DND-41 (cell line): ENCODE data around the gene CPN1.
"Not testable (repeated sequence)": the region's sequence is repeated elsewhere in the genome, so short reads cannot be mapped to it uniquely, and the experiment has no call there.

Experiments
- ATAC-seq: fragments of 200-7000 bp; cut with Tn5 transposase; 3 replicates; pipeline ENCODE4 v1.9.1; 2021; ENCODE audit warnings: low read depth; ENCODE audit not compliant: insufficient read depth
- DNase-seq: peaks from one replicate; pipeline ENCODE4 v3.0.0-alpha.2; 2020
- H2AFZ ChIP-seq: 2 replicates; pipeline ENCODE4 v1.6.0; 2012; ENCODE audit warnings: low read depth, low read length
- H3K27ac ChIP-seq: 2 replicates; pipeline ENCODE4 v1.5.1; 2012; ENCODE audit warnings: low read length, inconsistent platforms
- H3K27me3 ChIP-seq: fragments of 200-600 bp; sonication (generic); 2 replicates; pipeline ENCODE4 v1.6.0; 2012; ENCODE audit warnings: low read length, mild to moderate bottlenecking, inconsistent platforms; ENCODE audit not compliant: insufficient read depth, poor library complexity
- H3K36me3 ChIP-seq: 2 replicates; pipeline ENCODE4 v1.5.1; 2012; ENCODE audit warnings: low read length, inconsistent platforms; ENCODE audit not compliant: insufficient read depth
- H3K4me1 ChIP-seq: 2 replicates; pipeline ENCODE4 v1.5.1; 2012; ENCODE audit warnings: mild to moderate bottlenecking, low read length; ENCODE audit not compliant: insufficient read depth
- H3K4me2 ChIP-seq: 2 replicates; pipeline ENCODE4 v1.6.0; 2012; ENCODE audit warnings: mild to moderate bottlenecking, moderate library complexity, low read length, inconsistent platforms; ENCODE audit not compliant: insufficient read depth
- H3K4me3 ChIP-seq, 2 experiments: fragments of 200-600 bp in 1 of 2; shearing (Covaris generic) in 1 of 2; 2 replicates each; pipeline ENCODE4 v1.5.1; 2012 to 2016; ENCODE audit warnings: inconsistent platforms in 2 of 2, low read length in 2 of 2, mild to moderate bottlenecking in 2 of 2, low read depth in 1 of 2, moderate library complexity in 1 of 2
- H3K79me2 ChIP-seq: 2 replicates; pipeline ENCODE4 v1.6.0; 2012; ENCODE audit warnings: low read length, inconsistent platforms; ENCODE audit not compliant: insufficient read depth
- H3K9ac ChIP-seq: 2 replicates; pipeline ENCODE4 v1.6.0; 2012; ENCODE audit warnings: low read depth, mild to moderate bottlenecking, inconsistent platforms, low read length, moderate library complexity
- H3K9me3 ChIP-seq: 2 replicates; pipeline ENCODE4 v1.5.1; 2012; ENCODE audit warnings: low read length, moderate library complexity, mild to moderate bottlenecking, inconsistent platforms; ENCODE audit not compliant: insufficient read depth, severe bottlenecking
- H4K20me1 ChIP-seq: 2 replicates; pipeline ENCODE4 v1.6.0; 2012; ENCODE audit warnings: low read length; ENCODE audit not compliant: insufficient read depth
- CTCF ChIP-seq: IDR thresholded peaks from 2 replicates; pipeline ENCODE4 v1.5.1; 2012; ENCODE audit warnings: borderline replicate concordance, low read length, moderate library complexity, mild to moderate bottlenecking; ENCODE audit not compliant: poor library complexity, severe bottlenecking; ENCODE audit errors: extremely low read depth
- EZH2 ChIP-seq: IDR thresholded peaks from 3 replicates; pipeline ENCODE4 v1.6.1; 2012; ENCODE audit warnings: borderline replicate concordance, low read depth, mild to moderate bottlenecking, moderate library complexity, low read length, inconsistent platforms; ENCODE audit not compliant: severe bottlenecking

The CPN1 gene

DNA sequence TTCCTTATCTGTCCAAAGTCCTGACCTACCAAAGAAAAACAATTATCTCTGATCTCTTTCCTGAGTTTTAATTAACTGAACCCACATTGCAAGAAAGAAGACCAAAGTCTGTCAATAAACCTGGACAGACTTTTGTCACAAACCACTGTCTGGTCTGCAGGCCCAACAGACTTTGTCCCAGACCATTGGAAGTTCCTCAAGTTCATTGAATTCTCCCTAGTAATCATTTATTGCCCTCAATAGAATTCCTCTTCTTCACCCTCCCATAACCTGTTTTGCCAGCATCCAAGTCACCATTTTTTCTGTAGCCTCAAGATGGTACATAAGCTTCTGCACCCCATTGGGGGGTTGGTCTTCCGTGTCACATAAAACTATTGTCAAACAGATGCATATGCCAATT, 68.0 kb downstream of the CPN1 start:
- H3K27ac ChIP-seq = no peak overlapping the region
- no peaks in the 10 kb centered on the region for H3K36me3 ChIP-seq
- DNase-seq = no peak
- H3K4me2 ChIP-seq = no peak overlapping the region
- H3K79me2 ChIP-seq = no peaks in the 10 kb centered on the region
- no peak for ATAC-seq
- H2AFZ ChIP-seq = no peak overlapping the region
- no peak overlapping the region for H3K9ac ChIP-seq
- TF ChIP-seq CTCF (no peak), EZH2 (no peak)
- H3K4me1 ChIP-seq = peaks cover 15% of the 10 kb centered on the region
- H3K9me3 ChIP-seq = no peaks in the 10 kb centered on the region
- peaks cover 32% of the 10 kb centered on the region for H3K27me3 ChIP-seq
- no peak overlapping the region for H3K4me3 ChIP-seq
- no peaks in the 10 kb centered on the region for H4K20me1 ChIP-seq

DNA sequence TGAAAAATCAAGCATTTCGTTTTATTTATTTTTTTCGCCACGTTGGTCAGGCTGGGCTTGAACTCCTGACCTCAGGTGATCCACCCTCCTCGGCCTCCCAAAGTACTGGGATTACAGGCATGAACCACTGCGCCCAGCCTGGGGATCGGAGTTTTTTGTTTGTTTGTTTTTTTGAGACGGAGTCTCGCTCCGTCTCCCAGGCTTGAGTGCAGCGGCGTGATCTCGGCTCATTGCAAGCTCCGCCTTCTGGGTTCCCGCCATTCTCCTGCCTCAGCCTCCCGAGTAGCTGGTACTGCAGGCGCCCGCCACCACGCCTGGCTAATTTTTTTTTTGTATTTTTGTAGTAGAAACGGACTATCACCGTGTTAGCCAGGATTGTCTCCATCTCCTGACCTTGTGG, 69.8 kb downstream of the CPN1 start:
- not testable (repeated sequence) for H3K36me3 ChIP-seq, DNase-seq, H3K9ac ChIP-seq, H3K9me3 ChIP-seq, H3K4me3 ChIP-seq, H3K27ac ChIP-seq, H2AFZ ChIP-seq, H3K79me2 ChIP-seq, ATAC-seq, H3K4me2 ChIP-seq, H4K20me1 ChIP-seq
- Histone ChIP-seq H3K27me3 (peaks cover 33% of the 10 kb centered on the region), H3K4me1 (peaks cover 22% of the 10 kb centered on the region)

- Histone ChIP-seq H2AFZ (peak within 1 kb of the TSS; percentile 66), H3K27ac (peak within 1 kb of the TSS; percentile 34; the same call in 1 of the 2 replicates), H3K36me3 (no peaks in the 10 kb centered on the region), H3K9me3 (no peaks in the 10 kb centered on the region), H3K4me3 (peak within 1 kb of the TSS; percentile 28 to 68; a peak in 3 of 4 replicates), H3K4me1 (peaks cover 22% of the 10 kb centered on the region), H4K20me1 (peaks cover 6% of the 10 kb centered on the region; the same call in 1 of the 2 replicates), H3K9ac (peak within 1 kb of the TSS; percentile 62), H3K4me2 (peak within 1 kb of the TSS; percentile 93), H3K79me2 (no peaks in the 10 kb centered on the region), H3K27me3 (peaks cover 33% of the 10 kb centered on the region)
- ATAC-seq (peak; percentile 97), DNase-seq (peak; percentile 86)
- TF ChIP-seq CTCF (peak; percentile 70), EZH2 (peak; percentile 57)
These were observed 71.6 kb downstream of the CPN1 start, which contains the start of gene DNMBP for GRCh38 chr10:100009793-100010676. Gene DNMBP (minus strand): TSS chr10:100009947. CDS start chr10:99972124, 37,823 bp downstream.

DNA sequence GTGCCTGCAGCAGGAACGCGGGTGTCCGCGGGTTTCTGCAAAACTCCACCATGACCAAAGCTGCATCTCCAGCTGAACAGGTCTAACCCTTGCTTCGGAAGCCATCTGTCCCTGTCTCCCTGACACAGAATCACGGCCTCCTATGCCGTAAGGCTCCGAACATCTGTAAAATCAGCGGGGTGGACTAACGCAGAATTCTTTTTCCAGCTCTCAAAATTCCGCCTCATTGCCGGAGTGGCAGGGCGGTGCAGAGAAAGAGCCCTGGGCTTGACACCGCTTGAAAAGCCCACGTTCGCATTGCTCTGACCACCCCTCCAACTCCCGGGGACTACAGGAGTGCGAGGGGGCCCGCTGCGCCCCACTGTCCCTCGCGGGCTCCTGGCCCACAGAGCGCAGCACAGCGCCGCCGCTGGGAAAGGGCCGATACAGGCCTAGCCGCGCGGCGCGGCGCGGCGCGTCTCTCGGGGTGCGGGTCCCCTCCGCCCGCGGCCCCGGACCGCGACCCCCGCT, 72.3 kb downstream of the CPN1 start:
- Histone ChIP-seq H3K9ac (peak overlapping the region; percentile 62), H3K27ac (peak overlapping the region; percentile 34; the same call in 1 of the 2 replicates), H4K20me1 (peaks cover 6% of the 10 kb centered on the region; the same call in 1 of the 2 replicates), H2AFZ (peak overlapping the region; percentile 66), H3K9me3 (no peaks in the 10 kb centered on the region), H3K36me3 (no peaks in the 10 kb centered on the region), H3K79me2 (no peaks in the 10 kb centered on the region), H3K4me2 (peak overlapping the region; percentile 93), H3K27me3 (peaks cover 33% of the 10 kb centered on the region), H3K4me1 (peaks cover 22% of the 10 kb centered on the region), H3K4me3 (peak overlapping the region; percentile 28 to 68; a peak in 3 of 4 replicates)
- DNase-seq = no peak
- ATAC-seq = peak; percentile 80
- TF ChIP-seq CTCF (peak; percentile 59), EZH2 (peak; percentile 84)
